ENCODE results near the gene DLG2.

DNA sequence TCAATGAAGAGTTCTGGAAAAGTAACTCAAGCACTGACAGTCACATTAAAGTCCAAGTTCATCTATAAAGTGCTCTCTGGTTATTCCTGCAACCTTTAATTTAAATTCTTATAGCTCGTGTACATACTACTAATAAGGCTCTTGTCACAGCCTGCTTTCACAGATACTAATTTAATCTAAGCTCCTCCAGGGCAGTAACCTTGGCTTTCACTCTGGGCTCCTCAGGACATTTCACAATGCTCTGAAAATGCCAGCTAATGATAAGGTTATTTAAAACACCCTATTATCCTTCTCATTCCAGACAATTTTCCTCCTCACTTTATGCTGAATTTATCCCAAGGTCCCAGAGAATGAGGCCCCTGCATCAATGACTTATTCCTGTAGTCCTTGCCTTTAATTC is 2098.3 kb downstream of the DLG2 start:
- TF ChIP-seq CTCF (IDR thresholded peaks at IDR 0.05) = no peak
- TF ChIP-seq POLR2A (IDR thresholded peaks at IDR 0.05; ENCODE audit: low read depth) = no peak
